WTC11 (cell line): ENCODE measurements around the gene RBM19. TPM values are rescaled to one million over a fixed set of nuclear protein-coding genes. Genes with fewer than 3 reads are reported as not detected.

Experiments used
- ATAC-seq: fragments of 200-7000 bp; cut with Tn5 transposase; 2 replicates; pipeline ENCODE4 v1.10.0; 2021; ENCODE audit warnings: mild to moderate bottlenecking, moderate library complexity
- CTCF ChIA-PET: fragments of 300-600 bp; sonication (Branson Sonifier 250); formaldehyde crosslinking; loops from one replicate; lab custom pipeline; 2021; ENCODE audit warnings: antibody characterized with exemption; lab: Charles Lee
- POLR2A ChIA-PET: fragments of 350-600 bp; sonication (Branson Sonifier 250); formaldehyde crosslinking; loops from one replicate; lab custom pipeline; 2021; ENCODE audit warnings: antibody characterized with exemption; lab: Charles Lee
- DNase-seq: peaks from one replicate; pipeline ENCODE4 v3.0.0; 2021; ENCODE audit warnings: low spot score
- H3K27ac Mint-ChIP-seq: 2 replicates; pipeline ENCODE4 v1.8.0; 2021; ENCODE audit warnings: mixed read lengths
- H3K27me3 Mint-ChIP-seq: 2 replicates; pipeline ENCODE4 v1.8.0; 2021; ENCODE audit warnings: low read depth, mild to moderate bottlenecking, moderate library complexity, mixed read lengths
- H3K36me3 Mint-ChIP-seq: 2 replicates; pipeline ENCODE4 v1.8.0; 2021; ENCODE audit warnings: mixed read lengths
- H3K4me1 Mint-ChIP-seq: 2 replicates; pipeline ENCODE4 v1.8.0; 2022; ENCODE audit warnings: mixed read lengths
- H3K4me3 Mint-ChIP-seq: 2 replicates; pipeline ENCODE4 v1.8.0; 2021; ENCODE audit warnings: mild to moderate bottlenecking, moderate library complexity, mixed read lengths
- H3K9me3 Mint-ChIP-seq: 2 replicates; pipeline ENCODE4 v1.8.0; 2021; ENCODE audit warnings: mixed read lengths
- CREM ChIP-seq: sonication (generic); formaldehyde crosslinking; IDR thresholded peaks from 2 replicates; pipeline ENCODE4 v1.8.1; 2022; ENCODE audit warnings: mild to moderate bottlenecking, missing genetic modification reagents, moderate library complexity
- EMX1 ChIP-seq: fragments of 250-450 bp; sonication (Bioruptor Pico); IDR thresholded peaks from 2 replicates; pipeline ENCODE4 v1.8.0; 2021; ENCODE audit warnings: mild to moderate bottlenecking
- NFE2L1 ChIP-seq: sonication (generic); formaldehyde crosslinking; IDR thresholded peaks from 2 replicates; pipeline ENCODE4 v1.8.1; 2023; ENCODE audit warnings: missing genetic modification reagents
- OVOL2 ChIP-seq: fragments of 250-450 bp; sonication (Bioruptor Pico); IDR thresholded peaks from 2 replicates; pipeline ENCODE4 v1.9.0; 2021; ENCODE audit warnings: mild to moderate bottlenecking, borderline replicate concordance
- SOX15 ChIP-seq: fragments of 250-450 bp; sonication (Bioruptor Pico); IDR thresholded peaks from 2 replicates; pipeline ENCODE4 v1.9.0; 2021; ENCODE audit warnings: mild to moderate bottlenecking
- TEAD4 ChIP-seq: sonication (generic); formaldehyde crosslinking; IDR thresholded peaks from 2 replicates; pipeline ENCODE4 v1.8.0; 2022; ENCODE audit warnings: mild to moderate bottlenecking, missing genetic modification reagents
- ZNF263 ChIP-seq: sonication (generic); formaldehyde crosslinking; IDR thresholded peaks from 2 replicates; pipeline ENCODE4 v1.8.1; 2022; ENCODE audit warnings: low read depth, mild to moderate bottlenecking, moderate library complexity, missing genetic modification reagents
- total RNA-seq: library from RNA; stranded (reverse); gene quantifications from 3 replicates; pipeline ENCODE4 v1.2.3, GENCODE V29; 2021
- TF ChIP-seq, protein P1 (sequence below): sonication (generic); formaldehyde crosslinking; IDR thresholded peaks from 2 replicates; pipeline ENCODE4 v1.8.0; 2023; ENCODE audit warnings: mild to moderate bottlenecking, missing genetic modification reagents
- TF ChIP-seq, protein P2 (sequence below): fragments of 250-450 bp; sonication (Bioruptor Pico); IDR thresholded peaks from 2 replicates; pipeline ENCODE4 v1.9.0; 2021; ENCODE audit warnings: moderate library complexity, mild to moderate bottlenecking, inconsistent platforms, borderline replicate concordance
- TF ChIP-seq, protein P3 (sequence below): sonication (generic); formaldehyde crosslinking; conservative IDR thresholded peaks from 2 replicates; pipeline ENCODE4 v1.8.1; 2023; ENCODE audit warnings: mild to moderate bottlenecking, low read depth, missing genetic modification reagents, moderate library complexity
- TF ChIP-seq, protein P4 (sequence below): fragments of 250-450 bp; sonication (Bioruptor Pico); IDR thresholded peaks from 2 replicates; pipeline ENCODE4 v1.9.0; 2021; ENCODE audit warnings: mild to moderate bottlenecking, borderline replicate concordance
- TF ChIP-seq, protein P5 (sequence below): sonication (generic); formaldehyde crosslinking; IDR thresholded peaks from 2 replicates; pipeline ENCODE4 v1.8.1; 2023; ENCODE audit warnings: mild to moderate bottlenecking, missing genetic modification reagents, moderate library complexity
- TF ChIP-seq, protein P6 (sequence below): sonication (generic); formaldehyde crosslinking; IDR thresholded peaks from 2 replicates; pipeline ENCODE4 v1.8.1; 2023; ENCODE audit warnings: mild to moderate bottlenecking, missing genetic modification reagents

The RBM19 gene
- total RNA-seq, 1 experiment from 2014 or later = 60.1 TPM

DNA sequence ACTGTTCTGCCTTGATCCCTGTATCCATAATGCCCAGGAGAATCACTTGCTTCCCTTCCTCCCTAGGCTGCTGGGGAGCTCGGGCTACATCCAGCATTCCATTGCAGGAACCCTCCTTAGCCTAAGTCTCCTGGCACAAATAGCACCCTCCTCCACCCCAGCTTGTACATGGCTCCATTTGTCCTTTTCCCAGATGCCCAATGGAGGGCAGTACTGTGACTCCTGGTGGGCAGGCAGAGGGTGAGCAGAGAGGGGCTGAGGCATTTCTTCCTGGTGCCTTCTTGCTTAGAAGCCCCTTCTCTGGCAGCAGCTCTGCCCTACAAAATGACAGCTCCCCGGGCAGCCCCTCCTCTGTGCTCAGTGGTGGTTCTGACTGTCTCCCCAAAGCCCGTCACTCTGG lies 86.5 kb downstream of the RBM19 start (continued):
- TF ChIP-seq OVOL2 (no peak), CREM (no peak), SOX15 (CRISPR knock-in tag) (no peak)
- TF ChIP-seq, protein P1, sequence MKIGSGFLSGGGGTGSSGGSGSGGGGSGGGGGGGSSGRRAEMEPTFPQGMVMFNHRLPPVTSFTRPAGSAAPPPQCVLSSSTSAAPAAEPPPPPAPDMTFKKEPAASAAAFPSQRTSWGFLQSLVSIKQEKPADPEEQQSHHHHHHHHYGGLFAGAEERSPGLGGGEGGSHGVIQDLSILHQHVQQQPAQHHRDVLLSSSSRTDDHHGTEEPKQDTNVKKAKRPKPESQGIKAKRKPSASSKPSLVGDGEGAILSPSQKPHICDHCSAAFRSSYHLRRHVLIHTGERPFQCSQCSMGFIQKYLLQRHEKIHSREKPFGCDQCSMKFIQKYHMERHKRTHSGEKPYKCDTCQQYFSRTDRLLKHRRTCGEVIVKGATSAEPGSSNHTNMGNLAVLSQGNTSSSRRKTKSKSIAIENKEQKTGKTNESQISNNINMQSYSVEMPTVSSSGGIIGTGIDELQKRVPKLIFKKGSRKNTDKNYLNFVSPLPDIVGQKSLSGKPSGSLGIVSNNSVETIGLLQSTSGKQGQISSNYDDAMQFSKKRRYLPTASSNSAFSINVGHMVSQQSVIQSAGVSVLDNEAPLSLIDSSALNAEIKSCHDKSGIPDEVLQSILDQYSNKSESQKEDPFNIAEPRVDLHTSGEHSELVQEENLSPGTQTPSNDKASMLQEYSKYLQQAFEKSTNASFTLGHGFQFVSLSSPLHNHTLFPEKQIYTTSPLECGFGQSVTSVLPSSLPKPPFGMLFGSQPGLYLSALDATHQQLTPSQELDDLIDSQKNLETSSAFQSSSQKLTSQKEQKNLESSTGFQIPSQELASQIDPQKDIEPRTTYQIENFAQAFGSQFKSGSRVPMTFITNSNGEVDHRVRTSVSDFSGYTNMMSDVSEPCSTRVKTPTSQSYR = no peak
- TF ChIP-seq, protein P2, sequence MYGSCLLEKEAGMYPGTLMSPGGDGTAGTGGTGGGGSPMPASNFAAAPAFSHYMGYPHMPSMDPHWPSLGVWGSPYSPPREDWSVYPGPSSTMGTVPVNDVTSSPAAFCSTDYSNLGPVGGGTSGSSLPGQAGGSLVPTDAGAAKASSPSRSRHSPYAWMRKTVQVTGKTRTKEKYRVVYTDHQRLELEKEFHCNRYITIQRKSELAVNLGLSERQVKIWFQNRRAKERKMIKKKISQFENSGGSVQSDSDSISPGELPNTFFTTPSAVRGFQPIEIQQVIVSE = no peak
- TF ChIP-seq, all 79 proteins: peak for 0

DNA sequence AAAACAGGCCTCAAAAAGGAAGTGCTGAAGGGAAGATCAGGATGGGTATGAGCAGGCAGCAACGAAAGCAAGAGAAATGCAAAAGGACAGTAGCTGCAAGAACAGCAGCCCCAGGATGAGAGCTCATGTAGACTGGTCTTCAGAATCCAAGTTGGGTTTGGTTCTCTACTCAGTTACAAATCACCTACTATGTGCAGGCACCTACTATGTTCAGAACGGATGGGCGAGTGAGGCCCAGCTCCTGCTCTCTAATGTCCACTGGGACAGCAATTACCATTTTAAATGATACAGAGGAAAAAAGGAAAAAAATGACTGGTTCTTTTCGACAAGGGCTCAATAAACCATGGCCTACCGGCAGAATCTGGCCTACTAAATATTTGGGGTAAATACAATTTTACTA lies 88.5 kb downstream of the RBM19 start:
- no peak for TF ChIP-seq TEAD4 (CRISPR knock-in tag)
- TF ChIP-seq NFE2L1 (CRISPR knock-in tag) = no peak
- TF ChIP-seq, protein P3, sequence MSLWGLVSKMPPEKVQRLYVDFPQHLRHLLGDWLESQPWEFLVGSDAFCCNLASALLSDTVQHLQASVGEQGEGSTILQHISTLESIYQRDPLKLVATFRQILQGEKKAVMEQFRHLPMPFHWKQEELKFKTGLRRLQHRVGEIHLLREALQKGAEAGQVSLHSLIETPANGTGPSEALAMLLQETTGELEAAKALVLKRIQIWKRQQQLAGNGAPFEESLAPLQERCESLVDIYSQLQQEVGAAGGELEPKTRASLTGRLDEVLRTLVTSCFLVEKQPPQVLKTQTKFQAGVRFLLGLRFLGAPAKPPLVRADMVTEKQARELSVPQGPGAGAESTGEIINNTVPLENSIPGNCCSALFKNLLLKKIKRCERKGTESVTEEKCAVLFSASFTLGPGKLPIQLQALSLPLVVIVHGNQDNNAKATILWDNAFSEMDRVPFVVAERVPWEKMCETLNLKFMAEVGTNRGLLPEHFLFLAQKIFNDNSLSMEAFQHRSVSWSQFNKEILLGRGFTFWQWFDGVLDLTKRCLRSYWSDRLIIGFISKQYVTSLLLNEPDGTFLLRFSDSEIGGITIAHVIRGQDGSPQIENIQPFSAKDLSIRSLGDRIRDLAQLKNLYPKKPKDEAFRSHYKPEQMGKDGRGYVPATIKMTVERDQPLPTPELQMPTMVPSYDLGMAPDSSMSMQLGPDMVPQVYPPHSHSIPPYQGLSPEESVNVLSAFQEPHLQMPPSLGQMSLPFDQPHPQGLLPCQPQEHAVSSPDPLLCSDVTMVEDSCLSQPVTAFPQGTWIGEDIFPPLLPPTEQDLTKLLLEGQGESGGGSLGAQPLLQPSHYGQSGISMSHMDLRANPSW (CRISPR knock-in tag) = no peak
- TF ChIP-seq, protein P4, sequence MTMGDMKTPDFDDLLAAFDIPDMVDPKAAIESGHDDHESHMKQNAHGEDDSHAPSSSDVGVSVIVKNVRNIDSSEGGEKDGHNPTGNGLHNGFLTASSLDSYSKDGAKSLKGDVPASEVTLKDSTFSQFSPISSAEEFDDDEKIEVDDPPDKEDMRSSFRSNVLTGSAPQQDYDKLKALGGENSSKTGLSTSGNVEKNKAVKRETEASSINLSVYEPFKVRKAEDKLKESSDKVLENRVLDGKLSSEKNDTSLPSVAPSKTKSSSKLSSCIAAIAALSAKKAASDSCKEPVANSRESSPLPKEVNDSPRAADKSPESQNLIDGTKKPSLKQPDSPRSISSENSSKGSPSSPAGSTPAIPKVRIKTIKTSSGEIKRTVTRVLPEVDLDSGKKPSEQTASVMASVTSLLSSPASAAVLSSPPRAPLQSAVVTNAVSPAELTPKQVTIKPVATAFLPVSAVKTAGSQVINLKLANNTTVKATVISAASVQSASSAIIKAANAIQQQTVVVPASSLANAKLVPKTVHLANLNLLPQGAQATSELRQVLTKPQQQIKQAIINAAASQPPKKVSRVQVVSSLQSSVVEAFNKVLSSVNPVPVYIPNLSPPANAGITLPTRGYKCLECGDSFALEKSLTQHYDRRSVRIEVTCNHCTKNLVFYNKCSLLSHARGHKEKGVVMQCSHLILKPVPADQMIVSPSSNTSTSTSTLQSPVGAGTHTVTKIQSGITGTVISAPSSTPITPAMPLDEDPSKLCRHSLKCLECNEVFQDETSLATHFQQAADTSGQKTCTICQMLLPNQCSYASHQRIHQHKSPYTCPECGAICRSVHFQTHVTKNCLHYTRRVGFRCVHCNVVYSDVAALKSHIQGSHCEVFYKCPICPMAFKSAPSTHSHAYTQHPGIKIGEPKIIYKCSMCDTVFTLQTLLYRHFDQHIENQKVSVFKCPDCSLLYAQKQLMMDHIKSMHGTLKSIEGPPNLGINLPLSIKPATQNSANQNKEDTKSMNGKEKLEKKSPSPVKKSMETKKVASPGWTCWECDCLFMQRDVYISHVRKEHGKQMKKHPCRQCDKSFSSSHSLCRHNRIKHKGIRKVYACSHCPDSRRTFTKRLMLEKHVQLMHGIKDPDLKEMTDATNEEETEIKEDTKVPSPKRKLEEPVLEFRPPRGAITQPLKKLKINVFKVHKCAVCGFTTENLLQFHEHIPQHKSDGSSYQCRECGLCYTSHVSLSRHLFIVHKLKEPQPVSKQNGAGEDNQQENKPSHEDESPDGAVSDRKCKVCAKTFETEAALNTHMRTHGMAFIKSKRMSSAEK = no peak
- TF ChIP-seq SOX15 (CRISPR knock-in tag) = no peak
- no peak for TF ChIP-seq ZNF263 (CRISPR knock-in tag)
- TF ChIP-seq, protein P5, sequence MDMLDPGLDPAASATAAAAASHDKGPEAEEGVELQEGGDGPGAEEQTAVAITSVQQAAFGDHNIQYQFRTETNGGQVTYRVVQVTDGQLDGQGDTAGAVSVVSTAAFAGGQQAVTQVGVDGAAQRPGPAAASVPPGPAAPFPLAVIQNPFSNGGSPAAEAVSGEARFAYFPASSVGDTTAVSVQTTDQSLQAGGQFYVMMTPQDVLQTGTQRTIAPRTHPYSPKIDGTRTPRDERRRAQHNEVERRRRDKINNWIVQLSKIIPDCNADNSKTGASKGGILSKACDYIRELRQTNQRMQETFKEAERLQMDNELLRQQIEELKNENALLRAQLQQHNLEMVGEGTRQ (CRISPR knock-in tag) = no peak
- TF ChIP-seq, protein P6, sequence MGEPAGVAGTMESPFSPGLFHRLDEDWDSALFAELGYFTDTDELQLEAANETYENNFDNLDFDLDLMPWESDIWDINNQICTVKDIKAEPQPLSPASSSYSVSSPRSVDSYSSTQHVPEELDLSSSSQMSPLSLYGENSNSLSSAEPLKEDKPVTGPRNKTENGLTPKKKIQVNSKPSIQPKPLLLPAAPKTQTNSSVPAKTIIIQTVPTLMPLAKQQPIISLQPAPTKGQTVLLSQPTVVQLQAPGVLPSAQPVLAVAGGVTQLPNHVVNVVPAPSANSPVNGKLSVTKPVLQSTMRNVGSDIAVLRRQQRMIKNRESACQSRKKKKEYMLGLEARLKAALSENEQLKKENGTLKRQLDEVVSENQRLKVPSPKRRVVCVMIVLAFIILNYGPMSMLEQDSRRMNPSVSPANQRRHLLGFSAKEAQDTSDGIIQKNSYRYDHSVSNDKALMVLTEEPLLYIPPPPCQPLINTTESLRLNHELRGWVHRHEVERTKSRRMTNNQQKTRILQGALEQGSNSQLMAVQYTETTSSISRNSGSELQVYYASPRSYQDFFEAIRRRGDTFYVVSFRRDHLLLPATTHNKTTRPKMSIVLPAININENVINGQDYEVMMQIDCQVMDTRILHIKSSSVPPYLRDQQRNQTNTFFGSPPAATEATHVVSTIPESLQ (CRISPR knock-in tag) = no peak
- TF ChIP-seq EMX1 (CRISPR knock-in tag) = no peak
- Mint-ChIP-seq H3K27ac (no peak overlapping the region; the same call in 1 of the 2 replicates), H3K9me3 (no peaks in the 10 kb centered on the region), H3K4me3 (no peak overlapping the region), H3K36me3 (peaks cover 14% of the 10 kb centered on the region), H3K27me3 (no peaks in the 10 kb centered on the region), H3K4me1 (no peaks in the 10 kb centered on the region)
- ChIA-PET CTCF (interaction anchor here (1.6 to 2.0 kb wide), 2 partner anchors 11 to 15 kb away, joined by 5 to 10 read pairs; no protein-coding TSS in a partner anchor), POLR2A (no interaction called here)
- no peak for DNase-seq
- no peak for ATAC-seq
